NCI-H2107 treated with DMSO at 0.1 percent for 48 hours (cell line): ENCODE results near the gene MEIS2.
A peak's percentile ranks its signal among the peaks of the same experiment; 100 is the strongest.

ENCODE experiments used
- DNase-seq: peaks from one replicate; lab custom pipeline; 2025; ENCODE audit not compliant: unreplicated experiment; lab: John Stamatoyannopoulos, UW

MEIS2 gene

GRCh38 chr15:36904715-36905114, 195.6 kb downstream of the MEIS2 start:
- no peak for DNase-seq

GRCh38 chr15:36903922-36904556, 196.3 kb downstream of the MEIS2 start:
- DNase-seq, result no peak

GRCh38 chr15:36903195-36903594, 197.2 kb downstream of the MEIS2 start:
- no peak for DNase-seq

- DNase-seq, result no peak
These were observed 199.3 kb downstream of the MEIS2 start for GRCh38 chr15:36901012-36901411.

GRCh38 chr15:36899696-36900095, 200.7 kb downstream of the MEIS2 start:
- DNase-seq, result no peak

GRCh38 chr15:36898536-36899126, 201.7 kb downstream of the MEIS2 start:
- no peak for DNase-seq

- DNase-seq, result no peak
These were observed 202.5 kb downstream of the MEIS2 start for GRCh38 chr15:36897834-36898233.

GRCh38 chr15:36896949-36897348, 203.4 kb downstream of the MEIS2 start:
- no peak for DNase-seq

GRCh38 chr15:36894075-36894474, 206.3 kb downstream of the MEIS2 start:
- no peak for DNase-seq

GRCh38 chr15:36893276-36893675, 207.1 kb downstream of the MEIS2 start:
- no peak for DNase-seq

GRCh38 chr15:36888011-36888992, 212.0 kb downstream of the MEIS2 start:
- DNase-seq, result no peak

GRCh38 chr15:36887214-36887961, 213.0 kb downstream of the MEIS2 start:
- DNase-seq, result no peak

GRCh38 chr15:36886701-36887100, 213.6 kb downstream of the MEIS2 start:
- no peak for DNase-seq

- no peak for DNase-seq
These were observed 214.2 kb downstream of the MEIS2 start for GRCh38 chr15:36886191-36886590.

GRCh38 chr15:36885771-36886170, 214.6 kb downstream of the MEIS2 start:
- no peak for DNase-seq

- DNase-seq, result no peak
These were observed 215.3 kb downstream of the MEIS2 start for GRCh38 chr15:36884936-36885635.

GRCh38 chr15:36884518-36884875, 215.9 kb downstream of the MEIS2 start:
- no peak for DNase-seq

- DNase-seq, result peak; percentile 15
These were observed 216.4 kb downstream of the MEIS2 start for GRCh38 chr15:36883713-36884517.

- DNase-seq, result peak; percentile 4
These were observed 217.7 kb downstream of the MEIS2 start for GRCh38 chr15:36882487-36883131.
